NCI-H1930 (cell line): ENCODE results near the gene MPG.
"Not testable (repeated sequence)": the region's sequence is repeated elsewhere in the genome, so short reads cannot be mapped to it uniquely, and the experiment has no call there.

Experiments
- DNase-seq, 2 experiments: peaks; one replicate each; lab custom pipeline; 2025; lab: John Stamatoyannopoulos, UW

The MPG gene, protein sequence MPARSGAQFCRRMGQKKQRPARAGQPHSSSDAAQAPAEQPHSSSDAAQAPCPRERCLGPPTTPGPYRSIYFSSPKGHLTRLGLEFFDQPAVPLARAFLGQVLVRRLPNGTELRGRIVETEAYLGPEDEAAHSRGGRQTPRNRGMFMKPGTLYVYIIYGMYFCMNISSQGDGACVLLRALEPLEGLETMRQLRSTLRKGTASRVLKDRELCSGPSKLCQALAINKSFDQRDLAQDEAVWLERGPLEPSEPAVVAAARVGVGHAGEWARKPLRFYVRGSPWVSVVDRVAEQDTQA

DNA sequence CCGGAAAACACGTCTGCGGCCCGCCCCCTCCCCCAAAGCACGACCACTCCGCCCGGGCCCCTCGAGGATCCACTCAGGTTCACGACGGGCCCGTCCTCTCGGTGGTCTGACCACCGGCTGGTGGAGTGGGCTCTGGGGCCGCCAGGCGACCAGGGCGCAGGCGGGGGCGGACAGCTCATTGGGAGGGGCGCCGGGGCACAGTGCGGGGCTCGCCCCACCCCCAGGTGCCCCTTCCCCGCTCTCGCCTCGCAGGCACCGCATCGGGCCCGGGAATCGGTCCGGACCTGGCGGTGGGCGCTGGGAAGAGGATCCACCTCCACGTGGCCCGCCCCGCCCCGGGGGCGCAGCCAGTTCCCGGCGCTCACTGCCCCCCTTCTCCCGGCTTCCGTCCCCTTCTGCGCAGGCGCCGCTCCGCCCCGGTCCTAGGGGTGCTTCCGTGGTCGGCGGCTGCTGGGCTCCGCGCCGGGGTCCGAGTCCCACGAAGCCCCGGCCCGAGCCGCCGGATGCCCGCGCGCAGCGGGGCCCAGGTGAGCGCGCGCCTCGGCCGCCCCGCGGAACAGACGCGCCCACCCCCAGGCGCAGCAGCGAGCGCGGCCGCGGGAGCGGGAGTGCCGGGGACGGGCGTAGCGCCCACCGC lies at the start of gene MPG:
Gene MPG, plus strand, starts transcription at position 419 of the 637 bp plus-strand sequence. Its CDS starts 85 bp downstream, at position 504.
- peak; percentile 71 to 85 for DNase-seq

DNA sequence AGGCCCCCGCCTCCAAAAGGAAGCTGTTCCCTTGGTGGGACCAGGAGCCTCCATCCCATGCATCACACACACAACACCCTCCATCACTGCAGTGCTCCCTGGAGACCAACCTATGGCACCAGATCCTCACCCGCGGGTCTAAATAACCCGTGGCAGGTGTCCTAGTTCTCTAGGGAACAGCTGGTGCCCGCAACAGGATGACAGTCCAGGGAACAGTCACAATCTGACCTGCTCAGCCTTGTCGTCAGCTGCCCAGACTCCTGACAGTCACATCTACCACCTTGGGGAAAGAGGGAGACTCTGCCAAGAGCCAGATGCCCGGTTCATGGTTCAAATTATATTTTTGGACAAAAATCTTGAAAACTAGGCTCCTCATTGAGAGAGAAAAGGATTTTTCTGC lies 47.4 kb upstream of the MPG start:
- DNase-seq: not testable (repeated sequence)

DNA sequence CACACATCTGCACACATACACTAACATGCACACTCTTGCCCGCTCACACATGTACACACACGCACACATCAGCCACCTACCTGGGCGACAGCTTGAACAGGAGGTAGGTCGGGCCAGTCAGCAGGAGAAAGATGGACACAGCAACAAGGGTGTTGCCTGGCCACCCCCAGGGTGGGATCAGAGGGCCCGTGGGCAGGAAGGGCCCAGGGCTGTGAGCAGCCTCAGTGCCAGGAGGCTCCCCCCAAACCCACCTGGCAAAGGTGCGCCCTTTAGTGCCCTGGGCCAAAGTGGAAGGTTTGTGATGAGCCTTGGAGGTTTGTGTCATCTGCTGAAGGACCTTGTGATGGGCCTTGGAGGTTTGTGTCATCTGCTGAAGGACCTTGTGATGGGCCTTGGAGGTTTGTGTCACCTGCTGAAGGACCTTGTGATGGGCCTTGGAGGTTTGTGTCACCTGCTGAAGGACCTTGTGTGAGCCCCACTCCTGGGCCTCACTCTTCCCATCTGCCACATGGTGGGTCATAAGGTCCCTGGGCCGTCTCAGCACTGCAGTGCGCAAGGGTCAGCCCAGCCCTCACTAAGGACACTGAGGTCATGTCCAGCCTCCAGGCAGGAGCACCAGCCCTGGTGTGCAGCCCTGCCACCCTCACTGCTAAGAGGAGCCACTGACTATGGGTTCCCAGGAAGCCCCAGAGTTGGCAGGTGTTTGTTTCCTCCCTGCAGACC lies 44.7 kb upstream of the MPG start:
- DNase-seq: not testable (repeated sequence)

GRCh38 chr16:33877-34647 lies 44.0 kb upstream of the MPG start:
- no peak for DNase-seq

GRCh38 chr16:34648-34987 lies 43.4 kb upstream of the MPG start:
- DNase-seq: no peak

DNA sequence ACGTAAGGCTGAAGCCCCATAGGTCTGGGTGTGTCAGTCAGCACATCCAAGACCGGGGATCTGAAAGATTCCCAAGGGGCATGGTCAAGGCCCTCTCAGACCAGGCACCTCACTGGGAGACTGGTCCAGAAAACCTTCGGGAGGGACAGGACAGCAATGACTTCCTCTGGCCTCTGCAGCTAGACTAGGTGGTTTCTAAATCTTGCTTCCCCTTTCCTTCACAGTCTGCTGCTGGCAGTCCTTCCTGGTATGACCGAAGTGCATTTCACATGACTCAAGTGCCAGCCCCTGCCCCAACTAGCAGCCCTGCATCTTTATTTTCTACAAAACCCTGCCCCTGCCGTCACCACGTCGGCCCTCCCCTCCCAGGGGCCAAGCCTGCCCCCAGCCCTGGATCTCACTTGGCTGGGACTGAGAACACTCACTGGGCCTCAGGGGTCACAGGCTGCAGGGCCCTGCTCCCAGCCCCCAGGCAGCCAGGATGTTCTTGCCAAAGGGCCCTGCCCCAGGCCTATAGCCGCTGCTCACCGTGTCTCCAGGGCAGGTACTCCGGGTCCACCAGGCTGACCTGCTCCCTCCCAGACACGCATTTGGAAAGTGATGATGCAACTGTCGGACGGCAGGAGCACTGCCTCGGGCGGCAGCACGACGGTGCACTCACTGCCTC lies 42.9 kb upstream of the MPG start:
- no peak for DNase-seq

- DNase-seq: no peak
These were observed 42.2 kb upstream of the MPG start for GRCh38 chr16:35678-36305.

GRCh38 chr16:36336-36984 lies 41.6 kb upstream of the MPG start:
- DNase-seq: no peak

- DNase-seq: no peak
These were observed 40.5 kb upstream of the MPG start for GRCh38 chr16:37511-37910.

DNA sequence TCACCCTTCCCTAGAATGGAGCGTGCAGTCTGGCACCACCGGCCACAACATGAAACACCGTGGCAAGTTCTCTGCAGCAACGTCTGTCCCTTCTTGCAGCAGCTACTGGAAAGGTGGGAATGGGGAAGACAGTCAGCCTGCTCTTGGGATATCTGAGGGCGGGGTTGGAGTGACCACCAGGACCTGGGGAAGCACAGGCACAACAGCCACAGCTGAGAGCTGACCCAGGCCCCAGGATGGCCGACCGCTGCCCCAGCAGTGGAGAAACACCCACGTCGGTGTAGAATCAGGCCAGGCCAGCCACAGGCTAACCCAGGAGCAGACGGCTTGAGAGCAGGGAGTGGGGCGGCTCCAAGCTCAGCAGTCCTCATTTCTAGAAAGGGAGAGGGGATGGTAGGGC lies 39.8 kb upstream of the MPG start:
- DNase-seq: not testable (repeated sequence)

GRCh38 chr16:38941-39892 lies 38.8 kb upstream of the MPG start:
- DNase-seq: no peak

DNA sequence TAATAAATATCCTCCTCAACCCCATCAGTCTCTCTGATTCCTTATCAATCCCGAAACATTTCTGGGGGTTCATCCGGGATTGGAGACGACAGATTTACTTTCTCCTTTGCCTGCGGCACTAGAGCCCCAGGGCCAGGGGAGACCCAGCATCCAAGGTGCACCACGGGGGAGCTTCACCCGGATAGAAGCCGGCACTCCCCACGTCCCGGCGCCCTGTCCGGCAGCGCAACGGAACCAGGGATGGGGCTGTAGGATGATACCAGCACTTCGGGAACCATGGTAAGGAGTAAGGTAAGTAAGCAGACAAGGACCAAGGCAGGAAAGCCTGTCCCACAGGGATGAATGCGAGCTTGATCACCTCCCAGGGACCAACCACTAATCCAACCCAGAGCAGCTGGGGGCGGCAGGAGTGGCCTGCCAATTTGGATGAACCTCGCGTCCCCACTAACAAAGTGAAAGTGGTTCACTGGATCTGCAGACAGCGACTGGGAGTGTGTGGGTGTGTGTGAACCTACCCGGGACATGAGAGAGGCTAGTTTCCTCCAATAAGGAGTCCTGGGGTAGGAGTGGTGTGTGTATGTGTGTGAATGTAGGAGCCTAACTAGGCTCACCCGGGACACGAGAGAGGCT lies 36.5 kb upstream of the MPG start:
- no peak for DNase-seq

DNA sequence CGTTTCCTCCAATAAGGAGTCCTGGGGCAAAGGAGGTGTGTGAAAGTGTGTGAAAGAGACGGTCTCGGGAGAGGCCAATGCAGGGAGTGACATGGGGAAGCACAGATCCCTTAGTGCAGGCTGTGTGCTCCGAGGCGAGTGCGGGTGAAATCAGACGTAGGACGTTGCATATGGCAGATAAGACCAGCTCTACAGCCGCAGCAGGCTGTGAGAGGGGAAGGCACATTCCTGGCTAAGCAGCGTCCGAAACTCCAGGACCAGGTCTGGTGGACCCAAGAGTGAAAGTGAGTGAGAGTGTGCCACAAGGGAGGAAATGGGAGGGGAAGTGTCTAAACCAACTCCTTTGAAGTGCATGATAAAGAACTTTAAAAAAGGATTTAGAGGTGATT lies 36.0 kb upstream of the MPG start:
- no peak for DNase-seq

DNA sequence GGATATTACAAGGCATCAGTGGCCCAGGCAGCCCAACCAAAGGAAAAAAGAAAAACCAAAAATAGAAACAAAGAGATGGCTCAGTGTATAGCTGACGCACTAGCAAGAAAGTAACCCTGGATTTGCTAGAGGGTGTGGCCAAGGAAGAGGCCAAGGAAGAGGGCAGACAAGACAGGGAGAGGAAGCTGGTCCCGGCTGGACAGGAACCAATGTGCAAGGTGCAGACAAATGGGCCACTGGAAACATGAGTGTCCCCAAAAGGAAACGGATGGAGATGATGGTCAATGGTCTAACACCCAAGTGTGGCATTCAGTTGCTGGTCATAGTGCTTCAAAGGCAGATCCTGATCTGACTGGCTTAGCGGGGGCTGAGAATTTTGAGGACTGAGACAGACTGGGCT lies 35.3 kb upstream of the MPG start:
- DNase-seq: no peak

DNA sequence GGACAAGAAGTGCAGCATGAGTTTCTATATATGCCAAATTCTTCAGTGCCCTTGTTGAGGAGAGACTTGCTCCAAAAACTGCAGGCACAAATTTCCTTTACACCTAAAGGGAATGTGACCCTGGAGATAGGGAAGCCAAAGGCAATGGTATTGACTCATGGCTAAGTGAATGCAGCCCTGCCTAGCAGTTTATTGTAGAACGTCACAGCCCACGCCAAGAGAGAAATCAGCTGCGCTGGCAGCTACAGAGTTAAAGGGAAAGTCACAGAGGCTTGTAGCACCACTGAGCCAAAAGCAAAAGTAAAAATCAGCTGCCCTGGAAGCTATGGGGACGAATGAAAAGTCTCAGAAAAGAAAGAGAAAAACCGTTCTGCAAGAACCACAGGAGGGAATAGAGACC lies 34.7 kb upstream of the MPG start:
- no peak for DNase-seq

DNA sequence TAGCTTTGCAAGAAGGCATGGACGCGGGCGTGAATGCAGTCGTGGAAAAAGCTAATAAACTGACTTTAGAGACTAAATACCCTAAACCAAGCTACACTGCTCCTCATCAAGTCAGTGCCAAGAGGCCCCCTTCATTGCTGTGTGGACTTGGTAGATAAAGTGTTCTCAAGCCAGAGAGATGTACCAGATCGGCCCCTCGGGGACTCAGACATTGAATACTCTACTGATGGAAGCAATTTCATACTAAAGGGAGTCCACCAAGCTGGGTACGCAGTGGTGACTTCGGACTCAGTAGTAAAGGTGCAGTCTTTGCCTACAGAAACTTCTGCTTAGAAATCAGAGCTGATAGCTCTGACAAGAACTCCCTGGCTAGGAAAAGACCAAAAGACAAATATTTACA lies 33.4 kb upstream of the MPG start:
- no peak for DNase-seq

- no peak for DNase-seq
These were observed 32.6 kb upstream of the MPG start for GRCh38 chr16:45454-45853.

GRCh38 chr16:46510-46909 lies 31.5 kb upstream of the MPG start:
- not testable (repeated sequence) for DNase-seq

GRCh38 chr16:47234-47633 lies 30.8 kb upstream of the MPG start:
- DNase-seq: no peak
